ENCODE measurements around the gene RAMAC.

The RAMAC gene

DNA sequence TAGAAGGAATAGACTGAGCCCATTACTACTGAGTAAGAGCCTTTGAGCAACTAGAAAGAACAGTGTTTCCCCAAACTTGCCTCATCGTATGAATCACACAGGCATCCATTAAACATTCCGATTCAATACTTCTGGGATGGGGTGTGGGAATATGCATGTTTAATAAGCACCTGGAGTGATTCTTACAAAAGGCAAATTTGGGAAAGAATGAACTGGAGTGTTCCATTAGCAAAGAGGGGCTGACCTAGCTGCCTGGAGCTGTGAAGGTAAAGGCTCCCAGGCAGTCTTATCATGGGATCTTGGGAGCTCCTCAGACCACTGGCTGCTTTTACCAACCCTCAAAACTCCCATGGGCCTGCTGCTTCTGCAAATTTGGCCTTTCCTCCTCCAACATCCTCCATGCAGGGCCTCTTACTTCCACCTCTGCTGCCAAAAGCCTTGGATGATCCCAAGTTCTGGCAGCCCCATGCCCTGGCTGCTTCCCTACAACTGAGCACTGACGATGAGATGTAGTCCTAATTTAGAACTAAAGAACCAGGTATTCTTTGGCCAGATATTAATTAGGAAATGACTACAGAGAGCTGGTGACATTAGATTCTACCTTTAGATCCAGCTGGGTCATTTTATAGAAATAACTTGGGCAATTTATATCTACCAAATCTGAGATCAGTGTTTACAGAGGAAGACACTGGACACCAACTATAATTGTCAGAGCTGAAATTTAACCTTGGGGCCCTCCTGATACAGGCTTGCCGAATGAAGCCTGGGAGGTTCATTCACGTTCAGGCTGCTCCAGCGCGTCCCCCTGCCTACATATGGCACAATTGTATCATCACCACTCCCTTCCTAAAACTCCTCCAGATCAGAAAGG lies 22.3 kb upstream of the RAMAC start:
- H3K27ac ChIP-seq: no peak overlapping the region
- H3K4me3 ChIP-seq (ENCODE audit: low read depth, low read length): no peak overlapping the region
- in situ Hi-C loops (cut with HindIII; ENCODE audit: low pct_ligation_motif_present, low sequenced_read_pairs): no loop called here
- H3K27me3 ChIP-seq (replicated peaks): no peaks in the 10 kb centered on the region
- DNase-seq: no peak
- TF ChIP-seq CTCF (IDR thresholded peaks at IDR 0.05; ENCODE audit: low read depth, low read length, missing control alignments): no peak
- H3K36me3 ChIP-seq (replicated peaks): no peaks in the 10 kb centered on the region

- Histone ChIP-seq H3K4me3 (ENCODE audit: low read depth, low read length) (no peak overlapping the region), H3K36me3 (replicated peaks) (no peaks in the 10 kb centered on the region), H3K27me3 (replicated peaks) (no peaks in the 10 kb centered on the region), H3K27ac (no peak overlapping the region)
- no peak for TF ChIP-seq CTCF (IDR thresholded peaks at IDR 0.05; ENCODE audit: low read depth, low read length, missing control alignments)
- in situ Hi-C loops (cut with HindIII; ENCODE audit: low pct_ligation_motif_present, low sequenced_read_pairs): no loop called here
- no peak for DNase-seq
Measured at GRCh38 chr15:82964890-82965289, 21.1 kb upstream of the RAMAC start.

GRCh38 chr15:82966671-82967071 lies 19.3 kb upstream of the RAMAC start:
- Histone ChIP-seq H3K27me3 (replicated peaks) (no peaks in the 10 kb centered on the region), H3K36me3 (replicated peaks) (no peaks in the 10 kb centered on the region), H3K27ac (no peak overlapping the region), H3K4me3 (ENCODE audit: low read depth, low read length) (no peak overlapping the region)
- in situ Hi-C loops (cut with HindIII; ENCODE audit: low pct_ligation_motif_present, low sequenced_read_pairs): no loop called here
- no peak for TF ChIP-seq CTCF (IDR thresholded peaks at IDR 0.05; ENCODE audit: low read depth, low read length, missing control alignments)
- no peak for DNase-seq

DNA sequence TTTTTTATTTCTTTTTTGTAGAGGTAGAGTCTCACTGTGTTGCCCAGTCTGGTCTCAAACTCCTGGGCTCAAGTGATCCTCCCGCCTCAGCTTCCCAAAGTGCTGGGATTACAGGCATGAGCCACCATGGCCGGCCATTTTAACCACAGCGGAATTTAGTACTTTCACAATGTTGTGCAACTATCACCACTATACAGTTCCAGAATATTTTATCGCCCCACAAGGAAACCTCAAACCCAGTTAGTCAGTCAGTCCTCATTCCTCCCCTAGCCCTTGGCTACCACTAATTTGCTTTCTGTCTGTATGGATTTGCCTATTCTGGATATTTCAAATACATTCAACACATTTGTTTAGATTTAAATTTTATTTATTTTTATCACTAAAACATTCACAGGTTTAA lies 17.9 kb upstream of the RAMAC start:
- H3K27me3 ChIP-seq (replicated peaks): no peaks in the 10 kb centered on the region
- H3K4me3 ChIP-seq (ENCODE audit: low read depth, low read length): no peak overlapping the region
- no peaks in the 10 kb centered on the region for H3K36me3 ChIP-seq (replicated peaks)
- DNase-seq: no peak
- no peak for TF ChIP-seq CTCF (IDR thresholded peaks at IDR 0.05; ENCODE audit: low read depth, low read length, missing control alignments)
- in situ Hi-C loops (cut with HindIII; ENCODE audit: low pct_ligation_motif_present, low sequenced_read_pairs): no loop called here
- H3K27ac ChIP-seq: no peak overlapping the region

- in situ Hi-C loops (cut with HindIII; ENCODE audit: low pct_ligation_motif_present, low sequenced_read_pairs): no loop called here
- H3K4me3 ChIP-seq (ENCODE audit: low read depth, low read length): no peak overlapping the region
- no peaks in the 10 kb centered on the region for H3K27me3 ChIP-seq (replicated peaks)
- H3K36me3 ChIP-seq (replicated peaks): no peaks in the 10 kb centered on the region
- no peak for TF ChIP-seq CTCF (IDR thresholded peaks at IDR 0.05; ENCODE audit: low read depth, low read length, missing control alignments)
- H3K27ac ChIP-seq: no peak overlapping the region
- DNase-seq: no peak
Measured at GRCh38 chr15:82969353-82969752, 16.7 kb upstream of the RAMAC start.
